Thyroid gland (tissue), 4 donors: ENCODE data around the gene DYRK4. TPM values are rescaled to one million over a fixed set of nuclear protein-coding genes. Genes with fewer than 3 reads are reported as not detected.

Experiments
- DNase-seq, 2 donors: peaks; one replicate each; pipeline ENCODE4 v3.0.0-alpha.2; 2019
- H3K27ac ChIP-seq, 3 donors: fragments of 200-600 bp; sonication (generic); 1 replicate in 2 of 3; 2 replicates in 1 of 3; pipeline ENCODE4 v1.5.1; 2016 to 2019; ENCODE audit warnings: mild to moderate bottlenecking in 1 of 3, moderate library complexity in 1 of 3
- H3K27me3 ChIP-seq: fragments of 200-600 bp; sonication (generic); one replicate; pipeline ENCODE4 v1.5.1; 2019
- H3K36me3 ChIP-seq, 2 donors: fragments of 200-600 bp; sonication (generic); one replicate each; pipeline ENCODE4 v1.5.1; 2016 to 2019
- H3K4me1 ChIP-seq, 2 donors: fragments of 200-600 bp; sonication (generic); one replicate each; pipeline ENCODE4 v1.5.1; 2017 to 2019
- H3K4me3 ChIP-seq, 3 donors: fragments of 200-600 bp; sonication (generic); replicated peaks in 1 of 3; 1 replicate in 2 of 3; 2 replicates in 1 of 3; pipeline ENCODE4 v1.5.1; 2016; ENCODE audit warnings: mild to moderate bottlenecking in 1 of 3
- H3K9me3 ChIP-seq: fragments of 200-600 bp; sonication (generic); one replicate; pipeline ENCODE4 v1.5.1; 2017
- POLR2A ChIP-seq, 2 donors: fragments of 450-650 bp; IDR thresholded peaks; one replicate each; pipeline ENCODE4 v1.6.1; 2017; ENCODE audit warnings: antibody characterized with exemption in 2 of 2, mild to moderate bottlenecking in 2 of 2, moderate library complexity in 1 of 2
- WGBS, 2 donors: methylation state at CpG; one replicate each; pipeline ENCODE4 v1.1.5; 2017; 5-methylcytosine and 5-hydroxymethylcytosine counted together
- intact Hi-C: fragments of 100-400 bp; cut with DNase I; formaldehyde crosslinking; loops from one replicate; pipeline ENCODE4 v1.15.1; 2023
- total RNA-seq, 4 donors: library from RNA; depleted of rRNA; stranded (reverse); fragments of >200 nt; gene quantifications; one replicate each; pipeline ENCODE4 v1.2.3, GENCODE V29; 2016
- TF ChIP-seq, protein P1 (sequence below), 6 experiments: fragments of 200-600 bp in 3 of 6; fragments of 450-650 bp in 3 of 6; sonication (generic) in 3 of 6; IDR thresholded peaks; one replicate each; pipeline ENCODE4 v1.5.1; 2016 to 2019; ENCODE audit warnings: antibody characterized with exemption in 6 of 6, mild to moderate bottlenecking in 2 of 6, inconsistent platforms in 1 of 6, moderate library complexity in 1 of 6

DYRK4 gene
- total RNA-seq, 4 donors from 2014 or later = 23.5 to 46.5 (median 41.7) TPM

DNA sequence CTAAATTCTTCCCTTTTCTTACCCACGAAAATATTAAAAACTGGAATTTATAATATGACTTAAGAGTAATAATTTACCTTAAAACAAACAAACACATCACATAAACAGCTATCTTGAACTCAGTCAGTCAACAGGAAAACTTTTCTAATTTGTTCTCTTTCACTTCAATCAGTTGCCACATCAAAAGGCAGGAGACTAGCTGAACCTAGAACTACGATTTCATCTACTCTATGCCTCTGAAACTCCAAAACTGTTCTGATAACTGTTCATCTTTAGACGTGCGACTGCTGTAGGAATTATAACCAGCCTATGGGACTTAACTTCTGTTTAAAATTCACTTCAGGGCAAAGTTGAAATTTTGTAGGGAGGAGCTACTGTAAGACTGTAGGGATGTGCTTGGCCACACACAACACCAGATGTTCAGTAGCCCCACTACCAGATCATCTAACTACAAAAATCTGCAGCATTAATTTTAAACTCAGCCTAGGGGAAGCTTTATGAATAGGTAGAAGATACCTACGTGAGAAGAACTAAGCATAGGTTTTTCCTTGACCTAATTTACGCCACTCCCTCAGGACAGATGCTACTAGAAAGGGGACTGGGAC, 30.9 kb upstream of the DYRK4 start:
- intact Hi-C loops = no loop called here

DNA sequence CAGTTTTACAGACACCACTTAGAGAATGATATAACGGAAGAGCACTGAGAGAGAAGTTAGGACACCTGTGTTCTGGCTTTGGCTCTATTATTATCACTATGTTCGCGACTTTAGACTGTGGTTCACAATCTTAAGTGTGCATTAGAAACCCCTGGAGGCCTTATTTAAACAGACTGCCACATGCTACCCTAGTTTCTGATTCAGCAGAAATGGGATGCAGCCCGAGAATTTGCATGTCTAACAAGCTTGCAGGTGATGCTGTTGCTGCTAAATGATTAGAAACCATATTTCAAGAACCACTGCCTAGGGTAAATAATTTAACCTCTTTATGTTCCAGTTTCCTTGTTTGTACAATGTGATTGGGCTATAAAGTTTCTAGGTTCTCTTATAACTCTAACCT, 26.9 kb upstream of the DYRK4 start:
- TF ChIP-seq, protein P1, sequence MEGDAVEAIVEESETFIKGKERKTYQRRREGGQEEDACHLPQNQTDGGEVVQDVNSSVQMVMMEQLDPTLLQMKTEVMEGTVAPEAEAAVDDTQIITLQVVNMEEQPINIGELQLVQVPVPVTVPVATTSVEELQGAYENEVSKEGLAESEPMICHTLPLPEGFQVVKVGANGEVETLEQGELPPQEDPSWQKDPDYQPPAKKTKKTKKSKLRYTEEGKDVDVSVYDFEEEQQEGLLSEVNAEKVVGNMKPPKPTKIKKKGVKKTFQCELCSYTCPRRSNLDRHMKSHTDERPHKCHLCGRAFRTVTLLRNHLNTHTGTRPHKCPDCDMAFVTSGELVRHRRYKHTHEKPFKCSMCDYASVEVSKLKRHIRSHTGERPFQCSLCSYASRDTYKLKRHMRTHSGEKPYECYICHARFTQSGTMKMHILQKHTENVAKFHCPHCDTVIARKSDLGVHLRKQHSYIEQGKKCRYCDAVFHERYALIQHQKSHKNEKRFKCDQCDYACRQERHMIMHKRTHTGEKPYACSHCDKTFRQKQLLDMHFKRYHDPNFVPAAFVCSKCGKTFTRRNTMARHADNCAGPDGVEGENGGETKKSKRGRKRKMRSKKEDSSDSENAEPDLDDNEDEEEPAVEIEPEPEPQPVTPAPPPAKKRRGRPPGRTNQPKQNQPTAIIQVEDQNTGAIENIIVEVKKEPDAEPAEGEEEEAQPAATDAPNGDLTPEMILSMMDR (IDR thresholded peaks at IDR 0.05) = no peak
- TF ChIP-seq POLR2A (IDR thresholded peaks at IDR 0.05) = no peak
- peaks cover 8 to 16% of the 10 kb centered on the region in 2 donors for H3K4me1 ChIP-seq
- H3K36me3 ChIP-seq = peaks cover 11 to 17% of the 10 kb centered on the region in 2 donors
- no peak overlapping the region for H3K4me3 ChIP-seq
- intact Hi-C loops = no loop called here
- no peaks in the 10 kb centered on the region for H3K27me3 ChIP-seq
- no peaks in the 10 kb centered on the region for H3K9me3 ChIP-seq
- DNase-seq = no peak
- 91 to 94% methylated on average over 4 of the region's 4 CpGs for WGBS, 2 donors
- no peak overlapping the region for H3K27ac ChIP-seq

More for the DNA sequence above, 30.9 kb upstream of the DYRK4 start:
- Histone ChIP-seq H3K27ac (no peak overlapping the region), H3K36me3 (peaks cover 11 to 17% of the 10 kb centered on the region in 2 donors), H3K4me1 (no peaks in the 10 kb centered on the region), H3K9me3 (no peaks in the 10 kb centered on the region), H3K4me3 (no peak overlapping the region), H3K27me3 (no peaks in the 10 kb centered on the region)
- WGBS, 2 donors = 85 to 91% methylated on average over 6 of the region's 6 CpGs
- no peak for DNase-seq
- TF ChIP-seq POLR2A (IDR thresholded peaks at IDR 0.05) = no peak
- TF ChIP-seq, protein P1 (IDR thresholded peaks at IDR 0.05) = no peak

DNA sequence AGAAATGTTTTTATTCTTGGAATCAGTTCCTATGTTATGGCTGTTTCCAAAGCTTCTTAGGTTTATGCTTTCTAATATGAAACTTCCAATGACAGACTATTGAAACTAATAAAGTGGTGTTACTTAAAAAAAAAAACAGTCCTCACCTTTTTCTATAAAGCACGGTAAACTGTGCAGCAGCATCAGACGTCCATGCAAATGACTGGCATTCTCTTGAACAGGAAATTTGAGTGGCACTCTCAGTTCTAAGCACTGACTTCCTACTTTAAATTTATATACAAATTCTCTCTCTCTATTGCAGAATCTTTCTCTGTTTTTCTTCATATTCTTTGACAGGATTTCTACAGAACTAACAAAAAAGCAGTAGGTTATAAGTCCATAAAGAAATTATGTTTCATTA, 26.1 kb upstream of the DYRK4 start:
- H3K27ac ChIP-seq = no peak overlapping the region
- WGBS, 2 donors = 66 to 79% methylated on average over 2 of the region's 2 CpGs
- H3K4me3 ChIP-seq = no peak overlapping the region
- TF ChIP-seq POLR2A (IDR thresholded peaks at IDR 0.05) = no peak
- TF ChIP-seq, protein P1 (IDR thresholded peaks at IDR 0.05) = no peak
- intact Hi-C loops = no loop called here
- H3K9me3 ChIP-seq = no peaks in the 10 kb centered on the region
- H3K36me3 ChIP-seq = peaks cover 11 to 17% of the 10 kb centered on the region in 2 donors
- DNase-seq = no peak
- peaks cover 8 to 16% of the 10 kb centered on the region in 2 donors for H3K4me1 ChIP-seq
- H3K27me3 ChIP-seq = no peaks in the 10 kb centered on the region

DNA sequence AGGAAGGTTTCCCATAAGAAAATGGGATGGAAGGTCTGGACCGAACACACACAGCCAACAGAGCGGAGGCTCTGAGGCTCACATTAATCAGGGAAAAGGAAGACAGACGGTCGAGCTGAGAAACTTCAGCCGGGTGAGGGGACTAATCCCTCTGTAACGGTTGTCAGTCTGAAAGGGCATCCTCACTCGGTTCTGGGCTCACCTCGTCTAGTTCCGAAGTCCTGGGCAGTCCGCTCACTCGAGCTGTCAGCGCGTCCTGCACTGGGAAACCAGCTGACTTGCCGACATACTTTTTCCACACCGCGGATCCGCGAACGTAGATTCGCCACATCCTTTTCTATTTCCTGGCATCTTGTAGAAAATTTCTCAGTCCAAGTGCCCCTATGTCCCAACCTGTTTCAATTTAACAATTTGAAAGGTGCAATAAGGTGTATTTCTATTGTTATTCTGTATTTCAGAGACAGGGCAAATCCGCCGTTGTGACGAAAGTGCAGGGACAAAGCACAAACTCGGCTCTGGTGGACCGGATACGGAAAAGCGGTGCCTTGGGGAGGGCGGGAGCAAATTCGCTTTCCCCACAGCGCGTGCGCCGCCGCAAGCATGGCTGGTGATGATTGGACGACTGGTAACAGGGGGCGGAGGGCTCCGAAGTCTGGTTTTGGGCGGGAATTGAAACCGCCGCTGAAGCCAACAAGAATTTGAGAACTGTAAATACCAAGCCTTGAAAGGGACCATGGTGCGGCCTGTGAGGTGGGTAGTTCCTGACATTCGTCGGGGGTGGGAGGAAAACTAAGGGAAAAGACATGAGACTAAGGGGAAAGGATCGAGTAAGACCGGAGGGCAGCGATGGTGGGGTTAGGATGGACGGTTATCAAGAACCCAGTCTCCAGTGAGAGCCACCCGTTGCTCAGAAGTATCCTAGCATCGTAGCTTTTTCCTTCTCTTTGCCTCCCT, 23.5 kb upstream of the DYRK4 start, which contains the start of gene RAD51AP1:
Gene RAD51AP1 (plus strand): TSS at position 684 of the 954 bp plus-strand sequence. CDS start 50 bp downstream, at position 734.
- peak in 1 of 2 donors; percentile 47 for TF ChIP-seq POLR2A (IDR thresholded peaks at IDR 0.05)
- TF ChIP-seq, protein P1 (IDR thresholded peaks at IDR 0.05) = no peak
- Histone ChIP-seq H3K27ac (peak within 1 kb of the TSS; percentile 95 to 98 (median 98)), H3K9me3 (no peaks in the 10 kb centered on the region), H3K36me3 (peaks cover 0 to 6% of the 10 kb centered on the region in 2 donors), H3K4me3 (peak within 1 kb of the TSS in 2 of 3 donors; percentile 60 to 90), H3K4me1 (peaks cover 8 to 16% of the 10 kb centered on the region in 2 donors), H3K27me3 (no peaks in the 10 kb centered on the region)
- 1% methylated on average over 49 of the region's 49 CpGs for WGBS, 2 donors
- DNase-seq = peak; percentile 91 to 94
- intact Hi-C loops = no loop called here
